Neural progenitor cell (in vitro differentiated cells): Measurements from ENCODE around the gene CXCR5. TPM values are rescaled to one million over a fixed set of nuclear protein-coding genes. Genes with fewer than 3 reads are reported as not detected.
A peak's percentile ranks its signal among the peaks of the same experiment; 100 is the strongest.

Experiments used
- DNase-seq: peaks from one replicate; pipeline ENCODE4 v3.0.0-alpha.2; 2016; ENCODE audit warnings: low spot score
- H2AFZ ChIP-seq: fragments of 200-600 bp; sonication (generic); replicated peaks from 2 replicates; pipeline ENCODE4 v1.6.1; 2016; ENCODE audit warnings: antibody characterized with exemption
- H3F3A ChIP-seq: fragments of 200-600 bp; sonication (generic); 2 replicates; pipeline ENCODE4 v1.6.1; 2016; ENCODE audit warnings: antibody characterized with exemption, low read depth
- H3K27ac ChIP-seq: fragments of 200-600 bp; sonication (generic); 2 replicates; pipeline ENCODE4 v1.5.1; 2016; ENCODE audit warnings: mild to moderate bottlenecking
- H3K27me3 ChIP-seq: fragments of 200-600 bp; sonication (generic); 2 replicates; pipeline ENCODE4 v1.6.1; 2016; ENCODE audit warnings: mild to moderate bottlenecking, moderate library complexity
- H3K36me3 ChIP-seq: fragments of 200-600 bp; sonication (generic); 2 replicates; pipeline ENCODE4 v1.5.1; 2016
- H3K4me1 ChIP-seq: fragments of 200-600 bp; sonication (generic); 2 replicates; pipeline ENCODE4 v1.6.1; 2016; ENCODE audit warnings: mixed run types
- H3K4me2 ChIP-seq: fragments of 200-600 bp; sonication (generic); 2 replicates; pipeline ENCODE4 v1.6.1; 2016
- H3K4me3 ChIP-seq: fragments of 200-600 bp; sonication (generic); 2 replicates; pipeline ENCODE4 v1.5.1; 2016
- H3K79me2 ChIP-seq: fragments of 200-600 bp; sonication (generic); 2 replicates; pipeline ENCODE4 v1.6.1; 2016; ENCODE audit warnings: low read depth
- H3K9ac ChIP-seq: fragments of 200-600 bp; sonication (generic); 2 replicates; pipeline ENCODE4 v1.6.1; 2016
- H3K9me3 ChIP-seq: fragments of 200-600 bp; sonication (generic); 2 replicates; pipeline ENCODE4 v1.5.1; 2016; ENCODE audit warnings: low read depth
- H4K20me1 ChIP-seq: fragments of 200-600 bp; sonication (generic); 2 replicates; pipeline ENCODE4 v1.6.1; 2016; ENCODE audit warnings: low read depth
- H3K27ac Mint-ChIP-seq: 3 replicates; pipeline ENCODE4 v1.8.0; 2021; ENCODE audit warnings: mixed read lengths
- H3K27me3 Mint-ChIP-seq: 2 replicates; pipeline ENCODE4 v1.8.0; 2022; ENCODE audit warnings: low read depth, mild to moderate bottlenecking, inconsistent platforms, moderate library complexity, mixed read lengths; ENCODE audit not compliant: insufficient read depth
- H3K36me3 Mint-ChIP-seq: 3 replicates; pipeline ENCODE4 v1.8.0; 2021; ENCODE audit warnings: mixed read lengths
- H3K4me1 Mint-ChIP-seq: 3 replicates; pipeline ENCODE4 v1.8.0; 2021; ENCODE audit warnings: mixed read lengths
- H3K4me3 Mint-ChIP-seq: 3 replicates; pipeline ENCODE4 v1.8.0; 2021; ENCODE audit warnings: mild to moderate bottlenecking, moderate library complexity, mixed read lengths
- H3K9me3 Mint-ChIP-seq: 3 replicates; pipeline ENCODE4 v1.8.0; 2020; ENCODE audit warnings: mixed read lengths
- EZH2 ChIP-seq: fragments of 200-600 bp; sonication (generic); IDR thresholded peaks from 2 replicates; pipeline ENCODE4 v1.6.1; 2017; ENCODE audit warnings: antibody characterized with exemption, mild to moderate bottlenecking, moderate library complexity
- EZH2phosphoT487 ChIP-seq: fragments of 200-600 bp; sonication (generic); IDR thresholded peaks from 2 replicates; pipeline ENCODE4 v1.6.1; 2017; ENCODE audit warnings: antibody characterized with exemption
- total RNA-seq: library from RNA; depleted of rRNA; stranded (reverse); fragments of >200 nt; gene quantifications from 2 replicates; pipeline ENCODE4 v1.2.3, GENCODE V29; 2015; ENCODE audit warnings: low replicate concordance
- TF ChIP-seq, protein P1 (sequence below): fragments of 200-600 bp; sonication (generic); IDR thresholded peaks from 2 replicates; pipeline ENCODE4 v1.5.1; 2017; ENCODE audit warnings: antibody characterized with exemption, mild to moderate bottlenecking

Gene CXCR5
- total RNA-seq, 1 donor from 2014 or later = not detected

GRCh38 chr11:118889797-118890196 lies 6.1 kb downstream of the CXCR5 start:
- no peak overlapping the region for H3K27ac ChIP-seq
- no peak overlapping the region for H2AFZ ChIP-seq
- no peaks in the 10 kb centered on the region for H3F3A ChIP-seq
- H3K27me3 ChIP-seq = no peaks in the 10 kb centered on the region
- Mint-ChIP-seq H3K4me1 (peaks cover 26% of the 10 kb centered on the region), H3K9me3 (no peaks in the 10 kb centered on the region), H3K27ac (no peak overlapping the region), H3K36me3 (no peaks in the 10 kb centered on the region), H3K27me3 (peaks cover 10% of the 10 kb centered on the region), H3K4me3 (no peak overlapping the region)
- no peak overlapping the region for H3K4me3 ChIP-seq
- no peak for DNase-seq
- H3K79me2 ChIP-seq = no peaks in the 10 kb centered on the region
- H3K36me3 ChIP-seq = no peaks in the 10 kb centered on the region
- TF ChIP-seq EZH2 (no peak), EZH2phosphoT487 (no peak)
- TF ChIP-seq, protein P1, sequence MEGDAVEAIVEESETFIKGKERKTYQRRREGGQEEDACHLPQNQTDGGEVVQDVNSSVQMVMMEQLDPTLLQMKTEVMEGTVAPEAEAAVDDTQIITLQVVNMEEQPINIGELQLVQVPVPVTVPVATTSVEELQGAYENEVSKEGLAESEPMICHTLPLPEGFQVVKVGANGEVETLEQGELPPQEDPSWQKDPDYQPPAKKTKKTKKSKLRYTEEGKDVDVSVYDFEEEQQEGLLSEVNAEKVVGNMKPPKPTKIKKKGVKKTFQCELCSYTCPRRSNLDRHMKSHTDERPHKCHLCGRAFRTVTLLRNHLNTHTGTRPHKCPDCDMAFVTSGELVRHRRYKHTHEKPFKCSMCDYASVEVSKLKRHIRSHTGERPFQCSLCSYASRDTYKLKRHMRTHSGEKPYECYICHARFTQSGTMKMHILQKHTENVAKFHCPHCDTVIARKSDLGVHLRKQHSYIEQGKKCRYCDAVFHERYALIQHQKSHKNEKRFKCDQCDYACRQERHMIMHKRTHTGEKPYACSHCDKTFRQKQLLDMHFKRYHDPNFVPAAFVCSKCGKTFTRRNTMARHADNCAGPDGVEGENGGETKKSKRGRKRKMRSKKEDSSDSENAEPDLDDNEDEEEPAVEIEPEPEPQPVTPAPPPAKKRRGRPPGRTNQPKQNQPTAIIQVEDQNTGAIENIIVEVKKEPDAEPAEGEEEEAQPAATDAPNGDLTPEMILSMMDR = no peak
- H3K4me1 ChIP-seq = peaks cover 12% of the 10 kb centered on the region
- no peak overlapping the region for H3K9ac ChIP-seq
- H4K20me1 ChIP-seq = no peaks in the 10 kb centered on the region
- no peak overlapping the region for H3K4me2 ChIP-seq
- no peaks in the 10 kb centered on the region for H3K9me3 ChIP-seq

GRCh38 chr11:118892514-118892913 lies 8.8 kb downstream of the CXCR5 start:
- Mint-ChIP-seq H3K27ac (no peak overlapping the region), H3K9me3 (no peaks in the 10 kb centered on the region), H3K36me3 (no peaks in the 10 kb centered on the region), H3K27me3 (peaks cover 15% of the 10 kb centered on the region), H3K4me1 (peaks cover 28% of the 10 kb centered on the region), H3K4me3 (no peak overlapping the region)
- Histone ChIP-seq H3K4me2 (no peak overlapping the region), H3K9me3 (no peaks in the 10 kb centered on the region), H3K27ac (no peak overlapping the region), H2AFZ (no peak overlapping the region), H3K9ac (no peak overlapping the region), H3K79me2 (no peaks in the 10 kb centered on the region), H3K27me3 (no peaks in the 10 kb centered on the region), H3K4me1 (peaks cover 15% of the 10 kb centered on the region), H3F3A (no peaks in the 10 kb centered on the region), H3K36me3 (no peaks in the 10 kb centered on the region), H3K4me3 (no peak overlapping the region), H4K20me1 (peaks cover 5% of the 10 kb centered on the region)
- no peak for TF ChIP-seq EZH2phosphoT487
- TF ChIP-seq, protein P1 = no peak
- TF ChIP-seq EZH2 = no peak
- no peak for DNase-seq

- no peak overlapping the region for H3K9ac ChIP-seq
- H3K9me3 Mint-ChIP-seq = no peaks in the 10 kb centered on the region
- peaks cover 25% of the 10 kb centered on the region for H3K4me1 Mint-ChIP-seq
- no peak overlapping the region for H3K4me2 ChIP-seq
- H3F3A ChIP-seq = no peaks in the 10 kb centered on the region
- no peaks in the 10 kb centered on the region for H3K9me3 ChIP-seq
- H3K27me3 ChIP-seq = no peaks in the 10 kb centered on the region
- no peak overlapping the region for H3K27ac ChIP-seq
- DNase-seq = no peak
- no peak overlapping the region for H3K4me3 ChIP-seq
- no peaks in the 10 kb centered on the region for H3K79me2 ChIP-seq
- no peak overlapping the region for H2AFZ ChIP-seq
- TF ChIP-seq, protein P1 = no peak
- TF ChIP-seq EZH2 (no peak), EZH2phosphoT487 (no peak)
- H3K27ac Mint-ChIP-seq = peak overlapping the region; percentile 53
- peaks cover 11% of the 10 kb centered on the region for H3K4me1 ChIP-seq
- no peaks in the 10 kb centered on the region for H3K36me3 Mint-ChIP-seq
- peaks cover 5% of the 10 kb centered on the region for H4K20me1 ChIP-seq
- no peaks in the 10 kb centered on the region for H3K36me3 ChIP-seq
- no peak overlapping the region for H3K4me3 Mint-ChIP-seq
- peaks cover 15% of the 10 kb centered on the region for H3K27me3 Mint-ChIP-seq
These were observed 9.3 kb downstream of the CXCR5 start for GRCh38 chr11:118892964-118893363.
